Kidney (tissue), 14 donors: Measurements from ENCODE around the gene LMTK3. TPM values are rescaled to one million over a fixed set of nuclear protein-coding genes. Genes with fewer than 3 reads are reported as not detected.

Experiments
- DNase-seq, 5 donors: peaks; one replicate each; pipeline ENCODE4 v3.0.0-alpha.2; 2013 to 2020
- FAIRE-seq: peaks from 2 replicates; lab custom pipeline; 2012; peaks lifted over from hg19 to GRCh38; lab: Jason Lieb, UNC
- H3K27ac ChIP-seq, 2 donors: one replicate each; pipeline ENCODE4 v1.7.0; 2013; ENCODE audit warnings: low read depth in 2 of 2, low read length in 2 of 2, inconsistent platforms in 1 of 2
- H3K27me3 ChIP-seq: one replicate; pipeline ENCODE4 v1.7.1; 2013; ENCODE audit warnings: low read length, inconsistent platforms; ENCODE audit not compliant: control insufficient read depth, insufficient read depth
- H3K36me3 ChIP-seq, 3 donors: one replicate each; pipeline versions ENCODE4 v1.7.0 to v1.7.1; 2013; ENCODE audit warnings: low read length in 3 of 3, control low read depth in 1 of 3, inconsistent platforms in 1 of 3; ENCODE audit not compliant: insufficient read depth in 3 of 3, control insufficient read depth in 2 of 3
- H3K4me1 ChIP-seq, 3 donors: one replicate each; pipeline versions ENCODE4 v1.7.0 to v1.7.1; 2013; ENCODE audit warnings: low read length in 3 of 3, inconsistent platforms in 1 of 3, low read depth in 1 of 3; ENCODE audit not compliant: control insufficient read depth in 2 of 3, insufficient read depth in 2 of 3
- H3K4me3 ChIP-seq, 3 donors: one replicate each; pipeline versions ENCODE4 v1.7.0 to v1.8.1; 2013; ENCODE audit warnings: low read length in 3 of 3, control low read depth in 1 of 3, inconsistent platforms in 1 of 3
- H3K9ac ChIP-seq, 3 donors: one replicate each; pipeline versions ENCODE4 v1.7.0 to v1.7.1; 2013; ENCODE audit warnings: low read length in 3 of 3, control low read depth in 1 of 3, inconsistent platforms in 1 of 3
- H3K9me3 ChIP-seq, 3 donors: one replicate each; pipeline versions ENCODE4 v1.7.0 to v1.7.1; 2013; ENCODE audit warnings: low read length in 3 of 3, control low read depth in 1 of 3, inconsistent platforms in 1 of 3; ENCODE audit not compliant: control insufficient read depth in 2 of 3, insufficient read depth in 1 of 3
- CTCF ChIP-seq: IDR thresholded peaks from 3 replicates; pipeline ENCODE4 v1.5.1; 2012; ENCODE audit warnings: mild to moderate bottlenecking, moderate library complexity, borderline replicate concordance; ENCODE audit not compliant: insufficient read depth; ENCODE audit errors: extremely low read depth
- intact Hi-C: fragments of 100-400 bp; cut with DNase I; formaldehyde crosslinking; loops from one replicate; pipeline ENCODE4 v1.11.1; 2022
- polyA plus RNA-seq: library from polyadenylated mRNA; stranded (reverse); fragments of 350-450 nt; fragmentation: Illumina TruSeq; extraction: RNeasy Lipid Tissue Mini Kit (QIAGEN cat#74804); gene quantifications from one replicate; pipeline ENCODE4 v1.2.3, GENCODE V29; 2014; ENCODE audit warnings: low read depth, low replicate concordance; ENCODE audit not compliant: insufficient read depth
- total RNA-seq: library from RNA; stranded (reverse); fragmentation: NEBNext Ultra II Directional; extraction: Animal tissue kit (Norgen Biotek cat#: 25700); gene quantifications from one replicate; pipeline ENCODE4 v1.2.1, GENCODE V29; 2021
- donor health status: control.
- donor health status: control.
- donor health status: control.
- donor health status: control.
- donor health status: control.
- donor health status: DM: yes; HTN: yes; CAD: no.
- donor health status: Normal renal cell carcinoma (clear cell type).

LMTK3 gene
- total and polyA plus RNA-seq, 2 donors from 2014 or later = 4.2 to 8.4 TPM

GRCh38 chr19:48556163-48556562 is 44.5 kb upstream of the LMTK3 start:
- intact Hi-C loops = no loop called here
- H3K27ac ChIP-seq = peak overlapping the region in 1 of 2 donors; percentile 23
- H3K4me3 ChIP-seq = no peak overlapping the region
- H3K4me1 ChIP-seq = peaks cover 0 to 14% (median 2%) of the 10 kb centered on the region in 3 donors
- no peaks in the 10 kb centered on the region for H3K36me3 ChIP-seq
- no peaks in the 10 kb centered on the region for H3K27me3 ChIP-seq
- H3K9ac ChIP-seq = no peak overlapping the region
- TF ChIP-seq CTCF = no peak
- DNase-seq (peak in 1 of 5 donors; percentile 56), FAIRE-seq (no peak)
- H3K9me3 ChIP-seq = no peaks in the 10 kb centered on the region

GRCh38 chr19:48554385-48555091 is 42.9 kb upstream of the LMTK3 start:
- H3K27ac ChIP-seq = peak overlapping the region in 1 of 2 donors; percentile 14
- no peaks in the 10 kb centered on the region for H3K36me3 ChIP-seq
- DNase-seq = peak in 4 of 5 donors; percentile 77 to 90 (median 86)
- TF ChIP-seq CTCF = no peak
- FAIRE-seq = no peak
- H3K9ac ChIP-seq = no peak overlapping the region
- intact Hi-C loops = no loop called here
- no peaks in the 10 kb centered on the region for H3K27me3 ChIP-seq
- H3K4me1 ChIP-seq = peaks cover 0 to 14% (median 2%) of the 10 kb centered on the region in 3 donors
- no peaks in the 10 kb centered on the region for H3K9me3 ChIP-seq
- no peak overlapping the region for H3K4me3 ChIP-seq

- Histone ChIP-seq H3K4me1 (peaks cover 0 to 11% (median 2%) of the 10 kb centered on the region in 3 donors), H3K27me3 (no peaks in the 10 kb centered on the region), H3K36me3 (no peaks in the 10 kb centered on the region), H3K9me3 (no peaks in the 10 kb centered on the region), H3K9ac (no peak overlapping the region), H3K4me3 (no peak overlapping the region), H3K27ac (peak overlapping the region in 1 of 2 donors; percentile 37)
- no peak for FAIRE-seq
- no peak for TF ChIP-seq CTCF
- intact Hi-C loops = no loop called here
- DNase-seq = peak in 4 of 5 donors; percentile 40 to 93 (median 74)
Observed at GRCh38 chr19:48553676-48554384, 42.2 kb upstream of the LMTK3 start.
